Measurements from ENCODE around the gene CDC42EP4.

Gene CDC42EP4, protein sequence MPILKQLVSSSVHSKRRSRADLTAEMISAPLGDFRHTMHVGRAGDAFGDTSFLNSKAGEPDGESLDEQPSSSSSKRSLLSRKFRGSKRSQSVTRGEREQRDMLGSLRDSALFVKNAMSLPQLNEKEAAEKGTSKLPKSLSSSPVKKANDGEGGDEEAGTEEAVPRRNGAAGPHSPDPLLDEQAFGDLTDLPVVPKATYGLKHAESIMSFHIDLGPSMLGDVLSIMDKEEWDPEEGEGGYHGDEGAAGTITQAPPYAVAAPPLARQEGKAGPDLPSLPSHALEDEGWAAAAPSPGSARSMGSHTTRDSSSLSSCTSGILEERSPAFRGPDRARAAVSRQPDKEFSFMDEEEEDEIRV

DNA sequence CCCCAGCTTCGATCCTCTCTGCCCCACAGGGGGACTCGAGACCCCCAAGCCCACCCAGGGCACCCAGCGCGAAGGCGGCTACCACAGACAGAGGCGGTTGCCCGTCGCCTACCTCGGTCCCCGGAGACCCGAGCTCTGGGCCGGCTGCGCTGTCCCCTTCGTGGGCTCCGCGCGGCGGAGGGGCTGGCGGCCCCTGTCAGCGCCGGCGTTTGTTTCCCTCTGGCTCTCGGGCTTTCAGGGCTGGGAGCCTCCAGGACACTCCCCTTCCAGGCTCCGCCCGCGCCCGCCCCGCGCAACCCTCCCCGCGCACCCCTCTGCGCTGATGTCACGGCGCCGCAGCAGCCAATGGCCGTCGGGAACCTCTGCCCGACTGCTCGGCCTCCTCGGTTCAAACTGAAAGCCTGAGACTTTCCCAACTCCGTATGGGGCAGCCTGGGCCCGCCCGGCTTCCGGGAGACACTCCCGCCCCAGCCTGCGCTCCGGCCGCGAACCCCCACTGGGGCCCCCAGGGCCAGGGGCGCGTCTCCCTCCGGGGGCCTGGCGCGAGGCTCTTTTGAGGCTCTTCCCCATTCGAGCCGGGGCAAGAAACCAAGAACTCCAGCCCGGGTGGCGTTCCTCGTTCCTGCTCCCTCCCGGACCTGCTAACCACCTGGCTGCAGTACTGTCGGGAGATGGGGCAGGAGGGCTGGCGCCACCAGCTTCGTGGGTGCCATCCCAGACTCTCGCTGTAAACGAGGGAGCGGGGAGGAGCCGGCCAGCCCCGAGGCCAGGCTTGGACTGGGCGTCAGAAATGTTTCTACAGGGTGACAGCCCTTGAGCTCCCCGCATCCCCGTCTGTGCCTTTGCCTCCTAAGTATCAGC is at the start of gene CDC42EP4:
Gene CDC42EP4 (minus strand): TSS at position 221 of the 861 bp plus-strand sequence. CDS start 25,501 bp downstream, outside the sequence.
- DNase-seq (ENCODE audit: low spot score) (peak; percentile 89), FAIRE-seq (no peak)

DNA sequence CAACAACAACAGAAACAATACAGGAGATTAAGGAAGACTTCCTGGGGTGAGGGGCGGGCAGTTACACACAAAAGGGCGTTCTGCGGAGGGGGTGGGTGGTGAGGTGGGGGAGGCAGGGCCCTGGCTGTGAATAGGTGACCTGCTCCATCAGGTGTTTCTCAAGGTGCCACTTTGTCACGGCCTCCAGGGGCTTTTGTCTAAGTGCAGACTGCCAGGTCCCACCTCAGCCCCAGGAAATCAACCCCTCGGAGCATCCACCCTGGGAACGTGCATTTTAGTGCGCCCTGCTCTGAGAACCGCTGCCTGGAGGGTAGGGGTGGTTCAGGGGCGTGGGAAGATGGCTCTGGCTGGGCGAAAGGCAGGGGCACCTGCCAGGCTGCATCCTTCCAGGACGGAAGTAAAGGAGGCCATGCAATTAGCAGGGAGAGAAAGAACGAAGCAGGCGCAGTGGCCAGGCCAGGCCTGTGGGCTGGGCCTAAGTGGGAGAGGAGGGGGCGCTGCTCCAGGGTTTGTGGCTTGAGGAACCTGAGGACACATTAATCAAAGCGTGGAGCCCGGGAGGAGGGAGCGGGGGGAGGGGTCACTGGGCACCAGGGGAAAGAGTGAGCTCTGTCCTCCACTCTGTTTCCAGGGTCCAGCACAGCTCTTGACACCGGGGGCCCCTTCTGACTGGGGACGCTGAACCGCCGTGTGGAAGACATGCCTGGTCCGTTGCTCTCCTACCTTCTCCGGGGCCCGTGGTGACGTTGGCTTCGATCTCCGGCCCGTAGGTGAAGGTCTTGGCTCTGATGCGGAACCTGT is 49.4 kb upstream of the CDC42EP4 start:
- DNase-seq (ENCODE audit: low spot score) (no peak), FAIRE-seq (no peak)

DNA sequence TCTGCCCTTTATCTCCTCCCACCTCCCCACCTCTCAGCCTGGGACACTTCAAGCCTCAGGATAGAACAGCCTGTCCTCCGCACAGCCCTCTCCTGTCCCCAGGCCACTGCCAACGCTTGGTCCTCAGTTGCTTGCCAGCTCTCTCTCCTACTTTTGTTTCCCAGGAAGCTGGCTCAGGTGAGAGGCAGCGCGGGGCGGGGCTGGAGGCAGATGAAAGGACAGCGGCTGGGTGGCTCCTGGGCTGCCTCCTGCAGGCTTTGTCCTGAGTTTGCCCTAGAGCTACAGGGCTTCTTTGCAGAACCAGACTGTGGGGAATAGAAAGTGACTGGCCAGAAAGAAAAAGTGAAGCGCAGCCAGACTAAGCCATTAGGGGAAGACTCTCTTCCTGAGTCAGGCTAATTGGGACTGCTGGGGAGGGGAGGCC is 48.2 kb upstream of the CDC42EP4 start:
- FAIRE-seq = no peak

DNA sequence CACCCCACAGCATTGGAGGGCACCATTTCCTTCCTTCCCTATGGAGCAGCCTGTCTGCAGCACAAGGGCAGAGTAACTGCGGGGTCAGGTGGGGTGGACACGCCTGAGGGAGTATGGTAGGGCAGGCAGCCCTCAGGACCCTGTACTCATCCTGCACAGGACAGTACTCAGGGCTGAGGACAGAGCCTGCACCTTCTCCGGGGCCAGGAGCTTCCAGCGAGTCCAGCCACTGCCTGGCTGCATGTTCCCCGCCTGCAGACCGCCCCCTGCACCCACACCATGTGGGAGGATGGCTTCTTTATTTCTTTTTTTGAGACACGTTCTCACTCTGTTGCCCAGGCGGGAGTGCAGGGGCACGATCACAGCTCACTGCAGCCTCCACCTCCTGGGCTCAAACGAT is 47.6 kb upstream of the CDC42EP4 start:
- no peak for DNase-seq (ENCODE audit: low spot score)
- FAIRE-seq = no peak

More for the DNA sequence above, 48.2 kb upstream of the CDC42EP4 start:
- no peak for DNase-seq (ENCODE audit: low spot score)

DNA sequence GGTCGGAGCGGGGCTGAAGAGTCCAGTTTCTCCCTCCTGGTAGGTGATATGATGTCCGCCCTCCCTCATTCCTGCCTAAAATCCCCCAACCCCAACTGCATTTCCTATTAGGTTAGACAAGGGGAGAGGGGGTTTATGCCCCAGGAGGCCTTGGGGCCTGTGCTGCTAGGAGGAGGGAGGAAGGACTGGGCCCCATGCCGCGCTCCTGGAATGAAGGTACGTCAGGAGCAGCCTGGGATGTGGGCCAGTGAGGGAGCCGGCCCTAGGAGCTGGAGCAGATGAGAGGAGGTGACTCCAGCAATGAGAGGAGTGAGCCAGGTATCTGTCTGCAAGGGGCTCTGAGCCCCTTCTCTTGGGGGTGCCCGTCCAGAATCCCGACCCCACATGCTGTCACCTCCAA is 46.9 kb upstream of the CDC42EP4 start:
- no peak for DNase-seq (ENCODE audit: low spot score)
- FAIRE-seq = no peak

DNA sequence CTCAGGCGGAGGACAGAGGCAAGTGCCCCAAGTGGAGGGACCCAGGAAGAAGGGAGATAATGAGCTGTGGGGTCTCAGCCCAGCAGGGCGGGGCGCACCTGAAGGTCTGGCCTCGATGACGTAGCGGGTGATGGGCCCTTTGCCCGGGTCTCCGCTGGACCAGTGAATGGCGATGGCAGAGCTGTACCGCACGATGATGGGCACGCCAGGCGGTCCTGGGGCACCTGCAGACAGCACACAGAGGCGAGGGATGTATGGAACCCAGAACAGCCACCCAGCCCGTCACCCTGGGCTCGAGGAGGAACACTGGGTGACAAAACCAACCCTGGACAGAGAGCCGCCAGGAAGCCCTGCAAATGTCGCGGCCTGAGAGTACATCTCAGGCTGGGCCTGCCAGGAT is 46.2 kb upstream of the CDC42EP4 start:
- DNase-seq (ENCODE audit: low spot score) (no peak), FAIRE-seq (no peak)

DNA sequence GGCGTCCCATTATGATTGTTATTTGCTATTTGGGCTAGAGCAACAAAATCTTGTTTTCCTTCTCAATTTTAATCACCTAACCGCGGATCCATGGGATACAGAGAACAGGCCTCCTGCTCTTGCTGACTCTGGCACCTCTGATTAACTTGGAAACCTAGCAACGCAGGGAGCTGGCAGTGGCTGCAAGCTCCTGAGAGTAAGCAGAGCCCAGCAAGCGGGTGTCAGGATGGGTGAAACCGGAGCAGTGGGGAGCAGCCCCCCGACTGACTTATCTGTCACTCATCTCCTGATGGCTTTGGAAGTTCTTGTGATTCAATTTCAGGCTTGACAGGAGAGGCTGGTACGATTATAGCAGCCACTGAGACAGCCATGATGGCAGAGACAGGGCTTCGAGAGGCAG is 45.5 kb upstream of the CDC42EP4 start:
- DNase-seq (ENCODE audit: low spot score) = no peak
- FAIRE-seq = no peak

DNA sequence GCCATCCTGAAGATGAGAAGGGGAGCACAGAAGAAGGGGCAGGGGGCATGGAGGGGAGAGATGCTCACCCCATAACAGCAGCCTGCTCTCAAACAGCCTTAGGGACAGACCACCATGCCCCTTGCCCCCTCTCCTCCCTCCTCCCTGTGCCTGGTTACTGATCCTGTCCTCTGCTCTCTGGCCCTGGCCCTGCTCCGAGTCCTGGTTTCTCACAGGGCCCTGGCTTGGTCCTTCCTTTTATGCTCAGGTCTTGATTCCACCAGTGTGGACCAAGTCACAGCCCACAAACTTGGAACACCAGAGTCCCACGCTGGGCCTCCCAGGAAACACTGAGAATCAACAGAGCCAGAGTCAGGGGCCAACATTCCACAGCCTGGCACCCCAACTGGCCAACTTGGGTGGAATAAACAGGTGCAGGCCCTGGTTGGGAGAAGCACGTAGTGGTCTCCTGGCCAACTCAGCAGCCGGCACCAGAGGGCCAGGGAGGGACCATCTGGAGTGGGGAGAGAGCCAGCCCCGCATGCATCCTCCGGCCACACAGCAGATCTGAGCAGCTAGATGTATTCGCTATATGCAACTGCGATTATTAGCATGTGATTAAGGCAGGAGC is 44.9 kb upstream of the CDC42EP4 start:
- no peak for FAIRE-seq

DNA sequence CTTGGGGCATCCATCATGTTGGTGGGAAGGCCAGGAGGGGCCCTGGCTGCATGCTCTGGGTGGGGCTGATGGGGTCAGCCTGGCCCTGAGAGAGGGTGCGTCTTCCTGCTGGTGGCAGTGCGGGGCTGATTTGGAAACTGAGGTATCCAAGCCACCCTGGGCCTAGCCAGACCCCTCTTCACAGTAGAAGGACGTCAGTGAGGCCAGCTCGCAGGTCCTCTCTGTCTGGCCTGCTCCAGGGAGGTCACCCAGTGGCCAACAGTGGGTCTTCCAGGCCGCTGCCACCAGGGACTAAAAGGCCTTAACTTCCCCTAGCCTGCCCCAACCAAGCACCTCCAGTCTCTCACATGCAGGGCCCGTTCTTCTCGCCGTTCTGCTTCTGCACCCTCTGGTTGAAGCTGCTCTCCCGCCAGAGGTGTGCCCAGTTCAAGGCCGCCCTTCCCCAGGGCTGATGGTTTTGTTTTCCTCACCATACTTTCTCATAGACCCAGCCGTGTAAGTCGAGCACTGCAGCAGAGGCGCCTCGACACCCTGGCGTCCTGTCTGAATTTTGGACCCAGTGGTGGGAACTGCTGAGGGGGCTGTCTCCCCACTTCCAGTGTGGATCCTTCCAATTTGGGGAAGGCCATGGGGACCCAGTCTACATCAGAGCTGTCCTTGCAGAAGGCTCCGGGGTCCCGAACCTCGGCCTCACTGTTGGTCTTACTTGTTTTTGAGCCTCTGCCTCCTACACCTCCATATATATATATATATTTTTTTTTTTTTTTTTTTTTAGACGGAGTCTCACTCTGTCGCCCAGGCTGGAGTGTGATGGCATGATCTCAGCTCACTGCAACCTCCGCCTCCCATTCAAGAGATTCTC is 42.9 kb upstream of the CDC42EP4 start:
- DNase-seq (ENCODE audit: low spot score) (no peak), FAIRE-seq (no peak)

More for the DNA sequence above, 44.9 kb upstream of the CDC42EP4 start:
- no peak for DNase-seq (ENCODE audit: low spot score)

DNA sequence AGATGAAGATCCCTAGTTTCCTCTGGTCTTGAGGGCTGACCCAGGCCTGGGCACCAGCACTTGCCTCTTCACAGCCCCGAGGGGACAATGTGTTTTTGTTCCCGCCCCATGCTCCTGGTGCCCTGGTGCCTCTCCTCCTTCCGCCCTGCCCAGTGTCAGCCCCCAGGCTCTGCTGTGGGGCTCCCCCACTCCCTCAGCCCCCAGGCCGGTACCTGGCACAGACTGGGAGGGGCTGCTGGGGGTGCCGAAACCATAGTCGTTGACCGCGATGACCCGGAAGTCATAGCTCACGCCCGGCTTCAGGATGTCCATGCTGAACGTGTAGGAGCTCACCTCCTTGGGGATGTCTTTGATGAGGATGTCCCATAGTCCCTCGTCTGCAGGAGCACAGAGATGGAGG is 40.5 kb upstream of the CDC42EP4 start:
- FAIRE-seq = no peak
- no peak for DNase-seq (ENCODE audit: low spot score)

DNA sequence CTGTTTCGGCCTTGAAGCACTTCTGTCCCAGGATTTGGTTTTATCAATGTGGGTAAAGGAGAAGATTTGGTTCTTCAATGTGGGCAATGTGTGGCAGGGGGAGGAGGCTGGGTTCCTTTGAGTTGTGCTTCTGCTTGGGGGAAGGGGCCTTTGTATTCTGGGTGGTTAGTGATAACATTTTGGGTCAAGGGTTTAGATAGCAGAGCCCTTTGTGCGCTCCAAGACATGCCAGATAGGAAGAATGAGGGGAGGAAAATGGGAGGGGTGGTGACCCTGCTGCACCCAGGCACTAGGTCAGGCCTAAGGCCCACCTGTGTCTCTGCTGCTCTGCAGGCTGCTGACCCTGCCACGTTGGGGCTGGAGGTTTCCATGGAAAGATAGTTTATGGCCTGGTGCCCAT is 40.0 kb upstream of the CDC42EP4 start:
- FAIRE-seq = no peak
- DNase-seq (ENCODE audit: low spot score) = no peak

DNA sequence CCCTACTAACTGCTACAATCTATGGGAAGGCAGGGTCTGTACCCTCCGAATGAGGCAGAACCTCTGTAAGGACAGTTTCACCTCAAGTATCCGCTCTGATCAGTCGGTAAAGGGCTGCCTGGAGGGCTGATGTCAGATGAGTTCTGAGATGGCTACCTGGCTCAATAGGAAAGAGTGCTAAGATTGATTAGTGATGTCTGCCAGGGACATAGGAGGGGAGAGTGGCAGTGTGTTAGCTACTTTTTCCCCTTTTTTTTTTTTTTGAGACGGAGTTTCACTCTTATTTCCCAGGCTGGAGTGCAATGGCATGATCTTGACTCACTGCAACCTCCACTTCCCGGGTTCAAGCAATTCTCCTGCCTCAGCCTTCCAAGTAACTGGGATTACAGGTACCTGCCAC is 39.1 kb upstream of the CDC42EP4 start:
- DNase-seq (ENCODE audit: low spot score) (no peak), FAIRE-seq (no peak)

DNA sequence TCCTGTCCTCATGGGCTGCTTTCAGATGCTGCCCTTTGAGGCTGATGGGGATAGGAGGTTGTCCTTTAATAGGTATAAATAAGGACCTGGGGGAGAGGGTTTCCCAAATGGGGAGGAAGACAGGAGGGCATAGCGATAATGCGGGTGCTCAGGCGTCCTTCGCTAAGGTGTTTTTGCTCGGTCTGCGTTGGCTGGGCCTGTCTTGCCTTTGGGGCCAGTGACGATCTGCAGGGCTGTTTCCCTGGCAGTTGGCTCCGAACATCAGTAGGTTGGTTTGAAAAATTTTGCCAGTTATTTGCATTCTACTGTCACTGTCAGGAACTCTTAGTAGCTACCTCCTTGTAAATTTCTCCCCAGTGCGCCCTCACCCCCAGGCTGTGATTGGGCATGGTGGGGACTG is 37.8 kb upstream of the CDC42EP4 start:
- DNase-seq (ENCODE audit: low spot score) = no peak
- FAIRE-seq = no peak

DNA sequence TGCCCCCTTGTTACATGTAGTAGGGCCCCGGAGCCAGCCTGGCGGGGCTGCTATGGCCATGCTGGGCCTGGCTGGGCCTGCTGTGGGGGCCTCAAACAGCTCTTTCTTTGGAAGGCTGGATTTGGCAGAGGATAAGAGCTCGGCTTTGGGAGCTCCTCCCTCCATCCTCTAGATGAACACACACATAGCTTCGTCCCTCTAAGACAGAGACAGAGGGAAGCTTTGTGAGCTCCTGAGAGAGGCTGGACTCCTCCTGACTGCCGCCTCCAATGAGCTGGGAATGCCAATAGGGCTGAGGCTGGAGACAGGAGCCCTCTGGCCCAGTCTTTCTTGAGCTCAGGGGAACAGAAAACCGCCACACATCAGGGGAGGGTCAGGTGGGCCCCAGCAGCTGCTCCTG is 37.3 kb upstream of the CDC42EP4 start:
- DNase-seq (ENCODE audit: low spot score) (no peak), FAIRE-seq (no peak)

DNA sequence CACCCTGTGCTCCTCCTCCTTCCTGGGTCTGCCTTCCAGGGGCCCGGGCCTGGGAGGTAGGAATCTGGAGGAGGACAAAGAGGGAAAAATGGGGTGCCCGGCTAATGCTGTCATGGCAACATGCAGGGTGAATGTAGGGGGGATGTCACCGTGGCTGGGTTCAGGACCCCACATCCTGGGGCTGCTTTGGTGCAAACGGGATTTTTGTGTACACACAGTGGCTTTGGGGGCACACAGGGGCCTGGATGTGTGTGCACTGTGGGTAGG is 37.0 kb upstream of the CDC42EP4 start:
- no peak for FAIRE-seq
- DNase-seq (ENCODE audit: low spot score) = no peak

DNA sequence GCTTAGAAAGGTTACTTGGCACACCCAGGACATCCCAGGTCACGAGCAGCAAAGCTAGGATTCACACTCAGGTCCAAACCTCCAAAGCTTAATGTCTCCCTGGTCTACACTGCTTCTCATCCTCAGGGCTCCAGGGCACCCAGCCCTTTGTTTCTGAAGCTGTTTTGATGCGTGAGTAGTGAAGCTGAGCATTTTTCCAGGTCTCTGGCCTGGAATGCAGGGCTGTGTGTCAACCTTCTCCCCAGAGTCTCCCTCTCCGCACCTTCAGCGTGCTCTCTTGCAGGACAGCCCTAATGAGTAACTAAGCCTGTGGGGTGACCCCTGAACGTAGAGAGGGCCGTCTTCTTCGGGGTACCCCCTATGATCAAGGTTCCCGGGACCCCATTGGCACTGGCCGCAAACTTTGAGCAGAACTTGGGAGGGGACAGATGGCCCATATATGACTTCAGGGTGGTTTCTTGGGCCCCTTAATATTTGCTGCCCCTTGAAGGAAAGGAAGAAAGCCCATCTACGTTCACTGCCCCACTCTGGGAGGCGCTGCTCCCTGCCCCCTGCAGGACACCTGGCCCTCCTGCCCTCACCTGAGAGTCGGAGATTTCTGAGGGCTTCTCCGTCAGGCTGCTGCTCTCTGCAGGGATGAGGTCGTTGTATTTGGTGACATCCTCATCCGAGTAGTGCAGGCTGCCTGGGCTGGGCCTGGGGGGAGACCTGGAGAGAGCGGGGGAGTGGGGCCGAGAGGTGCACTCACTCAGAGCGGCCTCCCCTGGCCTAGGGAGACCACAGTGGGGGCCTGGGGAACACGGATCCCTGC is 36.4 kb upstream of the CDC42EP4 start:
- DNase-seq (ENCODE audit: low spot score) = no peak
- FAIRE-seq = no peak

DNA sequence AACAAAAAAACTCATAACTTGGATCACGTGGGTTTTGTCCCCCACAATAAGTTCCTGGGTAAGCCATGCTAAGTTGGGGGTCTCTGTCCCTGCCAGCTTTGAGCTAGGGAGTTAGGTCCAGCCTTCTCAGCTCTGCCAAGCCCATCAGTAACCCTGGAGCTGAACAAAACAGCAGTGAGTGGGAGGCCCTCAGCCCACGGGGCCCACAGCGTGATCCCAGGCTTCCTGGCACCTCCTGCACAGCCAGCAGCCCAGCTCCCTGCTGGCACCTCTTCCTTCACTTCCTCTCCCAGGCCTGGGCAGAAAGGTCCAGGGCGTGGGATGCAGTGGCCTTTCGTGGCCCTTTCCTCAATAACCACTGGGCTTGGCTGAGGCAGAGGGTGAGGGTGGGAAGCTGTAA is 35.5 kb upstream of the CDC42EP4 start:
- no peak for DNase-seq (ENCODE audit: low spot score)
- FAIRE-seq = no peak

DNA sequence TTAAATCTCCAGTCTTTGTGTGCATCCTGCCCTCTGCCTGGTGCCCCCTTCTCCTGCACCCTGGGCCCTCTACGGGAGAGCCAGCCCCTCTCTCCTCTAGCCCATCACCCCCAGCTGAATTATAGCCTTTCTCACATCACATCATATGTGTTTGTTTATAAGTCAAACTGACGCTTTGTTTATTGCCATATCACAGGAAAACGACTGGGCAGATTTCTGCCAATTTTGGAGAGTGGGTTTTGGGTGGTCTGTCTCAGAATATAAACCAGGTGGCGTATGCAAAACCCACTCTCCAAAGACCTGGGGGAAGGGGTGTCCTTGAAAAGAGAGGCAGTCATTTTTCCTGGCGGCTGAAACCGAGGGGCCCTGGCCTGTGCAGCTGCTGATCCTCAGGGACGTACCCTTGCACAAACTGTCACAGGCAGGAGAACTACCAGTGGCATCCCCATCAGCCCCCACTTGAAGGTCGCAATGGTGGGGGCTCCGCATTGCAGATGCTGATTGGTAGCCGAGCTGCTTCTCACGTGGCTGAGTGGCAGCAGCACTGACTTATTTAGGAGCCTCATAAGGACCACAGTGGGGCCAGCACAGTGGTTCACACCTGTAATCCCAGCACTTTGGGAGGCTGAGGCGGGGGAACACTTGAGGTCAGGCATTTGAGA is 34.8 kb upstream of the CDC42EP4 start:
- FAIRE-seq = no peak
- DNase-seq (ENCODE audit: low spot score) = no peak

DNA sequence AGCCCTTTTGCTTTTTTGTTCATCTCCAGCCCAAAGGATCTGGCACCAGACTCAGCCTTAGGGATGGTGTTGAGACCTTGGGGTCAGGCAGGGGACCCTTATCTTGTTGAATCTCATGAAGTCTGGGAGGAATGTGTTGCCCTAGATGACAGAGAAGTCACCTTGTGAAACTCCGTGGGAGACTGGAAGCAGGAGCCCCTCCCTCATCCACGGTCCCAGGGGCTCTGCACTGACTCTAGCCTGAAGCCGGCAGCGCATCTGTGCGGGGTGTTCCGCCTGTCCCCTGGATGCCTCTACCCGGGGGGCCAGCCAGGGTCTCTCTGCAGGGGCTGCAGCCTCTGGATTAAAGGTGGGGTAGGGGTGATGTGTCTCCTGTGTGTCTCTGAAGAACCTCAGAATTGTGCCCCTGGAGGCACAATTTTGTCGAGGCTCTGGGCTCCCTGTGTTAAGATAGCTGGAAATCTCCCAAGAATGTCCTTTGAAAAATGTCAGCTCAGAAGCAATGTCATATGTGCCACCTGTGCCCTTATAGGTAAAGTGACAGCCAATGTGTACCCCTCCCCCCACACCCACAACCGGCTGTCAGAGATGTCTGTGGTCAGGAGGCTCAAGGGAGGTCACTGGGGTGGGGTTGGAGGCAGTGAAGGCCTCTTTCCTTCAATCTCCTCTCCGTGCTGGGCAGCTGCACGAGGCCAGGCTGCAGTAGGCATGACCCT is 32.1 kb upstream of the CDC42EP4 start:
- FAIRE-seq (peak; percentile 12), DNase-seq (ENCODE audit: low spot score) (peak; percentile 52)
